Endothelial cell of umbilical vein (primary cell): ENCODE results near the gene THSD4. TPM values are rescaled to one million over a fixed set of nuclear protein-coding genes. Genes with fewer than 3 reads are reported as not detected.

ENCODE experiments used
- BruUV-seq: library from RNA; stranded (reverse); fragments of 400-500 nt; replicated peaks from 2 replicates; lab custom pipeline; 2021; lab: Mats Ljungman, UMichigan
- CTCF ChIA-PET: fragments of 300-600, 350-600 bp; sonication (Branson Sonifier 250); formaldehyde crosslinking; loops from one replicate; lab custom pipeline; 2021; ENCODE audit warnings: antibody characterized with exemption, inconsistent platforms; lab: Charles Lee
- POLR2A ChIA-PET: fragments of 300-600, 350-600 bp; sonication (Branson Sonifier 250); formaldehyde crosslinking; loops from one replicate; lab custom pipeline; 2021; ENCODE audit warnings: antibody characterized with exemption, inconsistent platforms; lab: Charles Lee
- DNase-seq: peaks from one replicate; pipeline ENCODE4 v3.0.0-alpha.2; 2011; ENCODE audit warnings: low read depth, low spot score
- FAIRE-seq: peaks from 2 replicates; lab custom pipeline; 2011; peaks lifted over from hg19 to GRCh38; lab: Jason Lieb, UNC
- H2AFZ ChIP-seq: 2 replicates; pipeline ENCODE4 v1.6.0; 2012; ENCODE audit warnings: low read depth, low read length, control low read depth, inconsistent platforms
- H3K27ac ChIP-seq: 2 replicates; pipeline ENCODE4 v1.5.1; 2011; ENCODE audit warnings: low read depth, mild to moderate bottlenecking, control low read depth, low read length, moderate library complexity; ENCODE audit not compliant: insufficient read depth
- H3K27me3 ChIP-seq, 2 experiments: 2 replicates each; pipeline versions ENCODE4 v1.6.0 to v1.6.1; 2011; ENCODE audit warnings: low read length in 2 of 2, mixed read lengths in 1 of 2; ENCODE audit not compliant: control insufficient read depth in 2 of 2, insufficient read depth in 2 of 2
- H3K36me3 ChIP-seq, 2 experiments: 2 replicates in 1 of 2; 3 replicates in 1 of 2; pipeline ENCODE4 v1.5.1; 2011; ENCODE audit warnings: low read length in 2 of 2, mild to moderate bottlenecking in 1 of 2, moderate library complexity in 1 of 2; ENCODE audit not compliant: control insufficient read depth in 2 of 2, insufficient read depth in 2 of 2; ENCODE audit errors: extremely low read depth in 1 of 2
- H3K4me1 ChIP-seq: 3 replicates; pipeline ENCODE4 v1.5.1; 2011; ENCODE audit warnings: mild to moderate bottlenecking, low read length; ENCODE audit not compliant: control insufficient read depth, insufficient read depth; ENCODE audit errors: extremely low read depth
- H3K4me2 ChIP-seq: 2 replicates; pipeline ENCODE4 v1.6.1; 2011; ENCODE audit warnings: low read length, control low read depth, mixed read lengths; ENCODE audit not compliant: insufficient read depth
- H3K4me3 ChIP-seq, 3 experiments: fragments of 200-600 bp in 1 of 3; sonication (generic), shearing (Covaris generic) in 1 of 3; replicated peaks in 1 of 3; 2 replicates each; pipeline ENCODE4 v1.5.1; 2011 to 2016; ENCODE audit warnings: control low read depth in 3 of 3, low read length in 3 of 3, mild to moderate bottlenecking in 2 of 3, inconsistent platforms in 1 of 3, low read depth in 1 of 3, moderate library complexity in 1 of 3; ENCODE audit not compliant: insufficient read depth in 1 of 3
- H3K79me2 ChIP-seq: 2 replicates; pipeline ENCODE4 v1.6.0; 2012; ENCODE audit warnings: low read length, inconsistent platforms; ENCODE audit not compliant: control insufficient read depth, insufficient read depth
- H3K9ac ChIP-seq: replicated peaks from 2 replicates; pipeline ENCODE3; 2011; ENCODE audit warnings: low read length, control low read depth; ENCODE audit not compliant: insufficient read depth; ENCODE audit errors: extremely low read depth
- H3K9me1 ChIP-seq: replicated peaks from 3 replicates; pipeline ENCODE4 v1.6.0; 2011; ENCODE audit warnings: mild to moderate bottlenecking, low read length; ENCODE audit not compliant: control insufficient read depth, insufficient read depth; ENCODE audit errors: extremely low read depth
- H3K9me3 ChIP-seq: replicated peaks from 2 replicates; pipeline ENCODE4 v1.5.1; 2012; ENCODE audit warnings: low read length, inconsistent platforms; ENCODE audit not compliant: control insufficient read depth, insufficient read depth
- H4K20me1 ChIP-seq: replicated peaks from 2 replicates; pipeline ENCODE3; 2011; ENCODE audit warnings: mild to moderate bottlenecking, low read length; ENCODE audit not compliant: control insufficient read depth, insufficient read depth; ENCODE audit errors: extremely low read depth
- CTCF ChIP-seq, 2 donors: IDR thresholded peaks; 1 replicate in 1 of 2; 2 replicates in 1 of 2; pipeline ENCODE4 v1.5.1; 2011; ENCODE audit warnings: low read length in 2 of 2, mild to moderate bottlenecking in 2 of 2, moderate library complexity in 2 of 2, control low read depth in 1 of 2, inconsistent platforms in 1 of 2, low read depth in 1 of 2; ENCODE audit not compliant: insufficient read depth in 1 of 2; ENCODE audit errors: extremely low read depth in 1 of 2
- EZH2 ChIP-seq: IDR thresholded peaks from 2 replicates; pipeline ENCODE4 v1.6.1; 2012; ENCODE audit warnings: borderline replicate concordance, low read depth, mild to moderate bottlenecking, moderate library complexity, low read length, inconsistent platforms; ENCODE audit not compliant: severe bottlenecking
- FOS ChIP-seq: IDR thresholded peaks from 2 replicates; pipeline ENCODE4 v1.6.1; 2011; ENCODE audit warnings: mild to moderate bottlenecking, low read length, moderate library complexity, borderline replicate concordance; ENCODE audit not compliant: insufficient read depth
- GATA2 ChIP-seq: IDR thresholded peaks from 2 replicates; pipeline ENCODE4 v1.7.0; 2011; ENCODE audit warnings: low read depth, mild to moderate bottlenecking, moderate library complexity, mixed read lengths, low read length; ENCODE audit not compliant: insufficient read length, insufficient read depth
- JUN ChIP-seq: IDR thresholded peaks from 2 replicates; pipeline ENCODE4 v1.6.1; 2011; ENCODE audit warnings: borderline replicate concordance, low read depth; ENCODE audit not compliant: insufficient read length, insufficient read depth
- MAX ChIP-seq: IDR thresholded peaks from 2 replicates; pipeline ENCODE4 v1.6.1; 2011; ENCODE audit not compliant: insufficient read depth, insufficient read length
- MYC ChIP-seq: IDR thresholded peaks from one replicate; pipeline ENCODE4 v1.6.1; 2011; ENCODE audit warnings: mild to moderate bottlenecking, low read depth, low read length
- POLR2A ChIP-seq: IDR thresholded peaks from 2 replicates; pipeline ENCODE4 v1.6.1; 2012; ENCODE audit warnings: low read depth, mild to moderate bottlenecking, control low read depth, low read length
- POLR2AphosphoS5 ChIP-seq: IDR thresholded peaks from 2 replicates; pipeline ENCODE4 v1.6.1; 2012; ENCODE audit warnings: low read depth, mild to moderate bottlenecking, control low read depth, low read length, moderate library complexity; ENCODE audit not compliant: insufficient read depth
- dilution Hi-C: fragments of 300-500 bp; cut with MboI; formaldehyde crosslinking; loops from one replicate; pipeline ENCODE4 v1.15.0; 2019; ENCODE audit warnings: low sequenced_read_pairs; ENCODE audit not compliant: extremely low pct_ligation_motif_present
- intact Hi-C: fragments of 100-400 bp; cut with micrococcal nuclease; formaldehyde crosslinking; loops from one replicate; pipeline ENCODE4 v1.10.0; 2022
- polyA plus RNA-seq, 4 experiments: library from polyadenylated mRNA; depleted of rRNA in 3 of 4; stranded (reverse) in 3 of 4; unstranded in 1 of 4; fragments of >200 nt; gene quantifications; 2 replicates each; pipeline versions ENCODE4 v1.2.1 to v1.2.3, GENCODE V29; 2011 to 2012; ENCODE audit warnings: missing spikeins in 1 of 4
- total RNA-seq: library from RNA; stranded (reverse); gene quantifications from 2 replicates; pipeline ENCODE4 v1.2.3, GENCODE V29; 2021

The THSD4 gene
- total and polyA plus RNA-seq, 2 donors (not counting 3 experiments of a cell fraction or from before 2014, with no cell fraction given) = 9.9 to 25.4 TPM

- FAIRE-seq (no peak), DNase-seq (no peak)
- Histone ChIP-seq H3K9ac (no peak overlapping the region), H3K9me3 (no peaks in the 10 kb centered on the region), H4K20me1 (no peaks in the 10 kb centered on the region), H2AFZ (no peak overlapping the region), H3K4me3 (no peak overlapping the region), H3K36me3 (no peaks in the 10 kb centered on the region), H3K27me3 (no peaks in the 10 kb centered on the region), H3K27ac (no peak overlapping the region), H3K4me2 (no peak overlapping the region), H3K9me1 (no peaks in the 10 kb centered on the region), H3K4me1 (peaks cover 7% of the 10 kb centered on the region), H3K79me2 (peaks cover 5% of the 10 kb centered on the region)
- CTCF ChIA-PET = interaction anchor here (0.5 to 1.0 kb wide), 3 partner anchors 133 to 322 kb away, joined by 3 read pairs; no protein-coding TSS in a partner anchor
- no peak for TF ChIP-seq FOS
- TF ChIP-seq POLR2A = no peak
- no peak for TF ChIP-seq JUN
- no peak for TF ChIP-seq GATA2
- no peak for TF ChIP-seq MAX
- no peak for TF ChIP-seq MYC
- TF ChIP-seq CTCF (IDR thresholded peaks at IDR 0.05; ENCODE audit: extremely low read depth in 1 of 2, insufficient read depth in 1 of 2, low read depth in 1 of 2, low read length in 2 of 2) = no peak
- no peak for TF ChIP-seq POLR2AphosphoS5
- TF ChIP-seq EZH2 = no peak
- no TSS peak for BruUV-seq
- POLR2A ChIA-PET = no interaction called here
- intact Hi-C loops = loop anchor here (5.0 kb wide), 1 partner anchor 253 kb away; no protein-coding TSS in a partner anchor
- dilution Hi-C loops = no loop called here
Measured at GRCh38 chr15:71118881-71119632, 3.8 kb downstream of the THSD4 start.
